ENCODE data around the gene PDZD8.

DNA sequence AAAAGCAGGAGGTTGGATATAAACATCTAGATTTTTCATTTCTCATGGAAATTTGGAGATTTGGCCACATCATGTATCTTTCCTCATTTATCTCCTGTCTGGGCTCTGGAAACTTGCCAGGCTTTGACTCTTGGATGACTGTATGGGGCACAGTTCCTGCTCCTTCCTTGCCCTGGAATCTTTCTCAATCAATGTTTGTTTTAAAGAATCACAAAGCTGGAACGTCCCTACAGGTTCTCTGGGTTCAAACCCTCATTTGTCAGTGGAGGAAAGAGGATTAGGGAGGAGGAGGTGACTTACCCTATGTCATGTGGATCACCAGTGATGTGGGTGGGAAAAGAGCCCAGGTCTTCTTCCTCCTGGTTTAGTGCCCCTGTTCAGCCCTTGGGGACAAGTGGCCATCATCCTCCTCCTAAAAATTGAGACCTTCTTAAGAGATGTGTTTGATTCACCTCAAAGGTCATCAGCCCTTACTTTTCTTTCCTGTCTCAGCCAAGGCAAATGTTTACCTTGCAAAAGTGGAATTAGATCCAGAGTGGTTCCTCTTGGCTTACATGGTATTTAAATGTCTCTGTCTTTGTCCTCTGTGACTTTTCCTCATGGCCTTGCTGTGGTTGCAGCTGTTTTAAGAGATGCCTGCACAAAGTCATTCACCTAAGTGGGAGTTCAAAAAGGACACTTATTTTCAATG is 38.8 kb upstream of the PDZD8 start:
- TF ChIP-seq POLR2A (IDR thresholded peaks at IDR 0.05; ENCODE audit: low read depth, low read length) (no peak), EZH2 (IDR thresholded peaks at IDR 0.05; ENCODE audit: borderline replicate concordance, low read depth, low read length, severe bottlenecking) (no peak), POLR2AphosphoS5 (IDR thresholded peaks at IDR 0.05; ENCODE audit: insufficient read depth, low read depth, low read length) (no peak)
- TF ChIP-seq, protein P1, sequence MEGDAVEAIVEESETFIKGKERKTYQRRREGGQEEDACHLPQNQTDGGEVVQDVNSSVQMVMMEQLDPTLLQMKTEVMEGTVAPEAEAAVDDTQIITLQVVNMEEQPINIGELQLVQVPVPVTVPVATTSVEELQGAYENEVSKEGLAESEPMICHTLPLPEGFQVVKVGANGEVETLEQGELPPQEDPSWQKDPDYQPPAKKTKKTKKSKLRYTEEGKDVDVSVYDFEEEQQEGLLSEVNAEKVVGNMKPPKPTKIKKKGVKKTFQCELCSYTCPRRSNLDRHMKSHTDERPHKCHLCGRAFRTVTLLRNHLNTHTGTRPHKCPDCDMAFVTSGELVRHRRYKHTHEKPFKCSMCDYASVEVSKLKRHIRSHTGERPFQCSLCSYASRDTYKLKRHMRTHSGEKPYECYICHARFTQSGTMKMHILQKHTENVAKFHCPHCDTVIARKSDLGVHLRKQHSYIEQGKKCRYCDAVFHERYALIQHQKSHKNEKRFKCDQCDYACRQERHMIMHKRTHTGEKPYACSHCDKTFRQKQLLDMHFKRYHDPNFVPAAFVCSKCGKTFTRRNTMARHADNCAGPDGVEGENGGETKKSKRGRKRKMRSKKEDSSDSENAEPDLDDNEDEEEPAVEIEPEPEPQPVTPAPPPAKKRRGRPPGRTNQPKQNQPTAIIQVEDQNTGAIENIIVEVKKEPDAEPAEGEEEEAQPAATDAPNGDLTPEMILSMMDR (IDR thresholded peaks at IDR 0.05; ENCODE audit: extremely low read depth in 1 of 2, insufficient read depth in 1 of 2, low read depth in 1 of 2, low read length in 2 of 2): no peak
